Measurements from ENCODE around the gene CYP46A1. TPM values are rescaled to one million over a fixed set of nuclear protein-coding genes. Genes with fewer than 3 reads are reported as not detected.
"Not testable (repeated sequence)": the region's sequence is repeated elsewhere in the genome, so short reads cannot be mapped to it uniquely, and the experiment has no call there.

CYP46A1 gene
- total and polyA plus RNA-seq, 7 experiments from 2014 or later: 0.02 to 0.34 (median 0.23) TPM; not detected in 1

DNA sequence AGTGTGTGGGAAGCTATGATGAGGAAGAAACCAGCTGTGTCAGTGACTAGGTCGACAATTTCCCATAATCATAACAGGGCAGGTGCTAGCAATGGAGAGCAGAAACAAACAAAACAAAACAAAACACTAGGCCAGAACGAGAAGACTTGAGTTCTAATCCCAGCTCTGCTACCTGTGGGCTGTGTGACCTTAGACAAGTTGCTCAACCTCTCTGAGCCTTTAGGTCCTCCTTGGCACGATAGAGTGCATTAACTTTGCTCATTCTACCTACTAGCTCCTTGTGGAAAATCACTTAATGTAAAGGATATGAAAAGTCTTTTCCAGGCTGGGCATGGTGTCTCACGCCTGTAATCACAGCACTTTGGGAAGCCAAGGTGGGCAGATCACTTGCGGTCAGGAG, 27.9 kb upstream of the CYP46A1 start:
- H3K27me3 Mint-ChIP-seq: peaks cover 45 to 75% (median 50%) of the 10 kb centered on the region in 5 donors
- H3K4me3 Mint-ChIP-seq: no peak overlapping the region
- H3K27me3 ChIP-seq (ENCODE audit: control insufficient read depth in 2 of 2, insufficient read depth in 2 of 2, low read length in 2 of 2): no peaks in the 10 kb centered on the region

GRCh38 chr14:99657645-99658155, 26.4 kb upstream of the CYP46A1 start:
- H3K4me3 Mint-ChIP-seq: no peak overlapping the region
- no peaks in the 10 kb centered on the region for H3K9me3 Mint-ChIP-seq
- H3K27ac ChIP-seq (ENCODE audit: low read depth, low read length): no peak overlapping the region
- H3K27me3 ChIP-seq (ENCODE audit: control insufficient read depth in 2 of 2, insufficient read depth in 2 of 2, low read length in 2 of 2): no peaks in the 10 kb centered on the region
- no peak overlapping the region for H3K27ac Mint-ChIP-seq
- H3K4me1 ChIP-seq (ENCODE audit: control insufficient read depth in 2 of 2, insufficient read depth in 2 of 2, low read length in 2 of 2): no peaks in the 10 kb centered on the region
- no peak overlapping the region for H3K4me3 ChIP-seq (ENCODE audit: low read length)
- ChIA-PET CTCF (no interaction called here), POLR2A (no interaction called here)
- DNase-seq: no peak
- peaks cover 53 to 86% (median 60%) of the 10 kb centered on the region in 5 donors for H3K27me3 Mint-ChIP-seq
- H3K4me1 Mint-ChIP-seq: peaks cover 0 to 4% (median 0%) of the 10 kb centered on the region in 7 donors
- no peaks in the 10 kb centered on the region for H3K9me3 ChIP-seq (ENCODE audit: control insufficient read depth in 2 of 3, low read length in 3 of 3)
- no peak for ATAC-seq
- H3K36me3 ChIP-seq (ENCODE audit: control insufficient read depth in 2 of 3, insufficient read depth in 3 of 3, low read length in 3 of 3): no peaks in the 10 kb centered on the region
- peaks cover 0 to 4% (median 0%) of the 10 kb centered on the region in 5 donors for H3K36me3 Mint-ChIP-seq
- intact Hi-C loops (cut with micrococcal nuclease): no loop called here

More for the DNA sequence above, 27.9 kb upstream of the CYP46A1 start:
- Mint-ChIP-seq H3K9me3 (no peaks in the 10 kb centered on the region), H3K36me3 (peaks cover 0 to 2% (median 0%) of the 10 kb centered on the region in 5 donors), H3K4me1 (peaks cover 0 to 4% (median 0%) of the 10 kb centered on the region in 7 donors), H3K27ac (no peak overlapping the region)
- ChIA-PET POLR2A (no interaction called here), CTCF (no interaction called here)
- intact Hi-C loops (cut with micrococcal nuclease): no loop called here
- Histone ChIP-seq H3K9me3 (ENCODE audit: control insufficient read depth in 2 of 3, low read length in 3 of 3) (no peaks in the 10 kb centered on the region), H3K4me1 (ENCODE audit: control insufficient read depth in 2 of 2, insufficient read depth in 2 of 2, low read length in 2 of 2) (no peaks in the 10 kb centered on the region), H3K36me3 (ENCODE audit: control insufficient read depth in 2 of 3, insufficient read depth in 3 of 3, low read length in 3 of 3) (no peaks in the 10 kb centered on the region), H3K4me3 (ENCODE audit: low read length) (no peak overlapping the region), H3K27ac (ENCODE audit: low read depth, low read length) (no peak overlapping the region)
- no peak for DNase-seq
- ATAC-seq: no peak

DNA sequence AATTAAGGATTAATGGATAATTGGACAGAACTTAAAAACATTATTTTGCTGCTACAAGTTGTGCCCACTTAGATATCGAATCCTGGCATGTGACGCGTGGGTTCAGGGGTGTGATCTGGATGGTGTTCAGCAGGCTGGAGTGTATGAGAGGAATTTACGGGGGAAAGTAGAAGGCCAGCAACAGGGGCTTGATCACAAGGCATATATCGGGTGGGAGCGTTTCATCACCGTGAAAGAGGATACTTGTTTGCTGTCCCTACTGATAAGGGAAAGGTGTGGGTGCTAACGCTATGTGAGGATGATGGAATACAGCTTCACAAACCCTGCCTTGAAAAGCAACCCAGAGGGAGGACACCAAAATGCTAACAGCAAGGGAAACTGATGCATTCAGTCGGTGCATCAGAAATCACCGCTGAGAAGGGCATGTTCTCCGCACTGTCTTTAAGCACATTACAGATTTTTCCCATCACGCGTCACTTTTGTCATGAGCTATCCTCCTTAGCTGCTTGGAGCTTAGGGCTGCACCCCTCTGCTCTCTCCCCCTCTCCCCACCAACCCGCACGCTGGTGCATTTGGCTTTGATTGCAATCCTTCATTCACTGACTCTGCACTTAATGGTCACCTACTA, 25.8 kb upstream of the CYP46A1 start:
- H3K4me3 Mint-ChIP-seq: no peak overlapping the region
- DNase-seq (no peak), ATAC-seq (no peak)
- intact Hi-C loops (cut with micrococcal nuclease): no loop called here
- Histone ChIP-seq H3K27me3 (ENCODE audit: control insufficient read depth in 2 of 2, insufficient read depth in 2 of 2, low read length in 2 of 2) (no peaks in the 10 kb centered on the region), H3K36me3 (ENCODE audit: control insufficient read depth in 2 of 3, insufficient read depth in 3 of 3, low read length in 3 of 3) (no peaks in the 10 kb centered on the region), H3K4me3 (ENCODE audit: low read length) (no peak overlapping the region), H3K27ac (ENCODE audit: low read depth, low read length) (no peak overlapping the region), H3K9me3 (ENCODE audit: control insufficient read depth in 2 of 3, low read length in 3 of 3) (no peaks in the 10 kb centered on the region), H3K4me1 (ENCODE audit: control insufficient read depth in 2 of 2, insufficient read depth in 2 of 2, low read length in 2 of 2) (no peaks in the 10 kb centered on the region)
- peaks cover 0 to 4% (median 0%) of the 10 kb centered on the region in 7 donors for H3K4me1 Mint-ChIP-seq
- no peaks in the 10 kb centered on the region for H3K9me3 Mint-ChIP-seq
- H3K36me3 Mint-ChIP-seq: peaks cover 0 to 4% (median 0%) of the 10 kb centered on the region in 5 donors
- H3K27ac Mint-ChIP-seq: no peak overlapping the region
- POLR2A ChIA-PET: no interaction called here
- CTCF ChIA-PET: no interaction called here
- peaks cover 58 to 88% (median 63%) of the 10 kb centered on the region in 5 donors for H3K27me3 Mint-ChIP-seq

DNA sequence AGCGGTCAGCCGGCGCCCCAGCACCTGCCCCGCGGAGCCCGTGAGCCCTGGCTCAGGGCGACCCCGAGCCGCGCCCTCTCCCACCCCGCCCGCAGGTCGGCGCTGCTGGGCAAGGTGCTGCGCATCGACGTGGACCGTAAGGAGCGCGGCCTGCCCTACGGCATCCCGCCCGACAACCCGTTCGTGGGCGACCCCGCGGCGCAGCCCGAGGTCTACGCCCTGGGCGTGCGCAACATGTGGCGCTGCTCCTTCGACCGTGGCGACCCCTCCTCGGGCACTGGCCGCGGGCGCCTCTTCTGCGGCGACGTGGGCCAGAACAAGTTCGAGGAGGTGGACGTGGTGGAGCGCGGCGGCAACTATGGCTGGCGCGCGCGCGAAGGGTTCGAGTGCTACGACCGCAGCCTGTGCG, 24.8 kb upstream of the CYP46A1 start:
- Histone ChIP-seq H3K9me3 (ENCODE audit: control insufficient read depth in 2 of 3, low read length in 3 of 3) (no peaks in the 10 kb centered on the region), H3K4me1 (ENCODE audit: control insufficient read depth in 2 of 2, insufficient read depth in 2 of 2, low read length in 2 of 2) (no peaks in the 10 kb centered on the region), H3K27ac (ENCODE audit: low read depth, low read length) (no peak overlapping the region), H3K4me3 (ENCODE audit: low read length) (no peak overlapping the region), H3K27me3 (ENCODE audit: control insufficient read depth in 2 of 2, insufficient read depth in 2 of 2, low read length in 2 of 2) (no peaks in the 10 kb centered on the region), H3K36me3 (ENCODE audit: control insufficient read depth in 2 of 3, insufficient read depth in 3 of 3, low read length in 3 of 3) (no peaks in the 10 kb centered on the region)
- ChIA-PET CTCF (no interaction called here), POLR2A (no interaction called here)
- ATAC-seq: peak; percentile 46
- intact Hi-C loops (cut with micrococcal nuclease): no loop called here
- H3K9me3 Mint-ChIP-seq: no peaks in the 10 kb centered on the region
- DNase-seq: no peak
- peaks cover 0 to 4% (median 0%) of the 10 kb centered on the region in 5 donors for H3K36me3 Mint-ChIP-seq
- H3K27me3 Mint-ChIP-seq: peaks cover 52 to 78% (median 62%) of the 10 kb centered on the region in 5 donors
- H3K4me3 Mint-ChIP-seq: peak overlapping the region in 1 of 10 donors; percentile 47
- H3K27ac Mint-ChIP-seq: no peak overlapping the region
- H3K4me1 Mint-ChIP-seq: peaks cover 0 to 4% (median 0%) of the 10 kb centered on the region in 7 donors

DNA sequence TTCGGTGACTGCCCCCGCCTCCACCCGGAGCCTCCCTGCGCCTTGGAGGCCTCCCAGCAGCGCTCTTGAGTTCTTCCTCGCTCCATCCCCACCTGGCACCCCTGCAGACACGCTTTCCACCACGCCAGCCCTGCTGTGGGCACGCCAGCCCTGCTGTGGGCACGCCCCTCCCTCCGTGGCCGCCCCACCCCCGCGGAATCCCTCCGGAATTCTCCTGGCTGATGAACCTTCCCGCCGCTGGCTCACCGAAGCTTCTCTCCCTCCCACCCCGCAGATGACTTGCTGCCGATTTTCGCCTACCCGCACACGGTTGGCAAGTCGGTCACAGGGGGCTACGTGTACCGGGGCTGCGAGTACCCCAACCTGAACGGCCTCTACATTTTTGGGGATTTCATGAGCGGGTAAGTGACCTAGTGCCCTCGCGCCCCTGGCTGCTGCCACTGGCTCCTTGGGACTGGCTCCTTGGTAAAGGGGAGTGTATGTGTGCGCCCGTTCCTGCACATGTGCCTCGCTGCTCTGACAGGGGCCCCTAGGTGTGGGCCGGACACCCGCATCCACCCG, 24.0 kb upstream of the CYP46A1 start:
- H3K36me3 ChIP-seq (ENCODE audit: control insufficient read depth in 2 of 3, insufficient read depth in 3 of 3, low read length in 3 of 3): no peaks in the 10 kb centered on the region
- no peaks in the 10 kb centered on the region for H3K4me1 ChIP-seq (ENCODE audit: control insufficient read depth in 2 of 2, insufficient read depth in 2 of 2, low read length in 2 of 2)
- H3K4me3 Mint-ChIP-seq: peak overlapping the region in 2 of 10 donors; percentile 50 to 60
- no peaks in the 10 kb centered on the region for H3K9me3 Mint-ChIP-seq
- H3K27me3 ChIP-seq (ENCODE audit: control insufficient read depth in 2 of 2, insufficient read depth in 2 of 2, low read length in 2 of 2): no peaks in the 10 kb centered on the region
- intact Hi-C loops (cut with micrococcal nuclease): no loop called here
- POLR2A ChIA-PET: no interaction called here
- H3K4me1 Mint-ChIP-seq: peaks cover 0 to 4% (median 0%) of the 10 kb centered on the region in 7 donors
- peaks cover 47 to 70% (median 58%) of the 10 kb centered on the region in 5 donors for H3K27me3 Mint-ChIP-seq
- peaks cover 0 to 4% (median 0%) of the 10 kb centered on the region in 5 donors for H3K36me3 Mint-ChIP-seq
- no peaks in the 10 kb centered on the region for H3K9me3 ChIP-seq (ENCODE audit: control insufficient read depth in 2 of 3, low read length in 3 of 3)
- DNase-seq (no peak), ATAC-seq (no peak)
- no peak overlapping the region for H3K27ac ChIP-seq (ENCODE audit: low read depth, low read length)
- no peak overlapping the region for H3K4me3 ChIP-seq (ENCODE audit: low read length)
- no peak overlapping the region for H3K27ac Mint-ChIP-seq
- CTCF ChIA-PET: no interaction called here

- no peak for DNase-seq
- H3K27me3 ChIP-seq (ENCODE audit: control insufficient read depth in 2 of 2, insufficient read depth in 2 of 2, low read length in 2 of 2): no peaks in the 10 kb centered on the region
- no peaks in the 10 kb centered on the region for H3K36me3 ChIP-seq (ENCODE audit: control insufficient read depth in 2 of 3, insufficient read depth in 3 of 3, low read length in 3 of 3)
- H3K4me3 Mint-ChIP-seq: no peak overlapping the region
- no peak overlapping the region for H3K4me3 ChIP-seq (ENCODE audit: low read length)
- ChIA-PET CTCF (no interaction called here), POLR2A (no interaction called here)
- no peaks in the 10 kb centered on the region for H3K9me3 Mint-ChIP-seq
- ATAC-seq: no peak
- intact Hi-C loops (cut with micrococcal nuclease): no loop called here
- no peak overlapping the region for H3K27ac ChIP-seq (ENCODE audit: low read depth, low read length)
- peaks cover 46 to 64% (median 55%) of the 10 kb centered on the region in 5 donors for H3K27me3 Mint-ChIP-seq
- H3K4me1 ChIP-seq (ENCODE audit: control insufficient read depth in 2 of 2, insufficient read depth in 2 of 2, low read length in 2 of 2): no peaks in the 10 kb centered on the region
- no peaks in the 10 kb centered on the region for H3K9me3 ChIP-seq (ENCODE audit: control insufficient read depth in 2 of 3, low read length in 3 of 3)
- peaks cover 0 to 4% (median 0%) of the 10 kb centered on the region in 5 donors for H3K36me3 Mint-ChIP-seq
- H3K27ac Mint-ChIP-seq: no peak overlapping the region
- H3K4me1 Mint-ChIP-seq: peaks cover 0 to 4% (median 0%) of the 10 kb centered on the region in 7 donors
Observed at GRCh38 chr14:99660794-99661193, 23.3 kb upstream of the CYP46A1 start.

DNA sequence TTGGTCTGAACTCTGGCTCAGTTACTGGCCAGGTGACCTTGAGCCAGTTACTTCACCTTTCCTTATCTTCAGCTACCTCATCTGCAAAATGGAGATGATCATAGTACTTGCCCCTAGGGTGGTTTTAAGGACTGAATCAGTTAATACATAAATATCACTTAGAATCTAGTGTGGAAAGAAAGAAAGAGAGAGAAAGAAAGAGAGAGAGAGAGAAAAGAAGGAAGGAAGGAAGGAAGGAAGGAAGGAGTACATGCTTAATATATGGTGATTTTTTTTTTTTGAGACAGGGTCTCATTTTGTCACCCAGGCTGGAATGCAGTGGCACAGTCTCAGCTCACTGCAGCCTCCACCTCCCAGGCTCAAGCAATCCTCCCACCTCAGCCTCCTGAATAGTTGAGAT, 22.9 kb upstream of the CYP46A1 start:
- H3K9me3 Mint-ChIP-seq; intact Hi-C loops (cut with micrococcal nuclease); POLR2A ChIA-PET: not testable (repeated sequence)

More for the DNA sequence above, 22.9 kb upstream of the CYP46A1 start:
- H3K27me3 Mint-ChIP-seq: peaks cover 42 to 60% (median 52%) of the 10 kb centered on the region in 5 donors
- H3K36me3 Mint-ChIP-seq; H3K36me3 ChIP-seq (ENCODE audit: control insufficient read depth in 2 of 3, insufficient read depth in 3 of 3, low read length in 3 of 3); H3K9me3 ChIP-seq (ENCODE audit: control insufficient read depth in 2 of 3, low read length in 3 of 3); CTCF ChIA-PET; H3K4me3 ChIP-seq (ENCODE audit: low read length); H3K27ac ChIP-seq (ENCODE audit: low read depth, low read length); ATAC-seq; H3K27me3 ChIP-seq (ENCODE audit: control insufficient read depth in 2 of 2, insufficient read depth in 2 of 2, low read length in 2 of 2); H3K4me1 Mint-ChIP-seq; H3K4me3 Mint-ChIP-seq; H3K27ac Mint-ChIP-seq; H3K4me1 ChIP-seq (ENCODE audit: control insufficient read depth in 2 of 2, insufficient read depth in 2 of 2, low read length in 2 of 2); DNase-seq: not testable (repeated sequence)

Measured in naive thymus-derived CD4-positive, alpha-beta T cell (primary cell).